Measurements from ENCODE around the gene KCNK17. TPM values are rescaled to one million over a fixed set of nuclear protein-coding genes. Genes with fewer than 3 reads are reported as not detected.

KCNK17 gene
- polyA plus RNA-seq, 1 donor, result 3.2 TPM

DNA sequence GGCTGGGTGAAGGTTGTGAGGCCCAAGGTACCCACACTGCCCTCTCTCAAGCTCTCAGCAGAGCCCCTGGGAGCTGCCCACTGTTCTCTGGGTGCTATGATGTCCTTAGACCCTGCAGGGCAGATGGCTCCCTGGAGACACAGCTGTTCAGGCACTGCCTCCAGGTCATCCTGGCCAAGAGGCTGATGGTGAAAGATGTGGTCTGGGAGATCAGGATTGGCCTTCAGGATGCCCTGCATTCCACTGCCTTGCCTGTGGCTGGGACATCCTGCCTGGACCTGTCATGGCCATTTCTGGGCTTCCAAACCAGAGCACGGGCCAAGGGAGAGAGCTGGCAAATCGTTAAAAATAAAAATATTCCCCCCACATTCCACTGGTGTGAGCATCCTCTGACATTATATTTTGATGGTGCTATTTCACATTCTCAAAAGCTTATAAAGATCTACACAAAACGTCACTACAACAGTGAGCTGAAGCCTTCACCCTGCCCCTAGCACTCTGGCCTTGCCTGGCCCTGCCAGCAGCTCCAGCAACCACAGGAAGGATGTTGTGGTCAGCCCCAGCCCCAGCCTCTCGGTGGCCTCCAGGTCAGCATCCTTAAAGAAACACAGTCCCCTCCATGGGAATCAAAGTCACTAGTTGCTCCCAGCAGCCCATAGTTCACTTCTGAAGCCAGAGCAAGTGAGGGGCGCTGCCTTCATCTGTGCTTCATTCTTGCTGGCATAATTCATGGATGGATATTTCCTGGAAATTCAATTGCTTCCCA lies 21.7 kb upstream of the KCNK17 start:
- no peak for DNase-seq
- no peak overlapping the region for H3K4me3 ChIP-seq (ENCODE audit: low read length)
- no peak overlapping the region for H3K27ac ChIP-seq (ENCODE audit: low read length)
- no CpG with 5 or more reads among the region's 5 CpGs for WGBS (ENCODE audit: insufficient coverage, low lambda C conversion rate)
- no peaks in the 10 kb centered on the region for H3K9me3 ChIP-seq (ENCODE audit: control insufficient read depth, low read depth, low read length)
- H3K36me3 ChIP-seq (ENCODE audit: control insufficient read depth, insufficient read depth, low read length), result no peaks in the 10 kb centered on the region
- H3K27me3 ChIP-seq (ENCODE audit: control insufficient read depth, insufficient read depth, low read length), result peaks cover 10% of the 10 kb centered on the region
- H3K4me1 ChIP-seq (ENCODE audit: control insufficient read depth, insufficient read depth, low read length), result peaks cover 3% of the 10 kb centered on the region

DNA sequence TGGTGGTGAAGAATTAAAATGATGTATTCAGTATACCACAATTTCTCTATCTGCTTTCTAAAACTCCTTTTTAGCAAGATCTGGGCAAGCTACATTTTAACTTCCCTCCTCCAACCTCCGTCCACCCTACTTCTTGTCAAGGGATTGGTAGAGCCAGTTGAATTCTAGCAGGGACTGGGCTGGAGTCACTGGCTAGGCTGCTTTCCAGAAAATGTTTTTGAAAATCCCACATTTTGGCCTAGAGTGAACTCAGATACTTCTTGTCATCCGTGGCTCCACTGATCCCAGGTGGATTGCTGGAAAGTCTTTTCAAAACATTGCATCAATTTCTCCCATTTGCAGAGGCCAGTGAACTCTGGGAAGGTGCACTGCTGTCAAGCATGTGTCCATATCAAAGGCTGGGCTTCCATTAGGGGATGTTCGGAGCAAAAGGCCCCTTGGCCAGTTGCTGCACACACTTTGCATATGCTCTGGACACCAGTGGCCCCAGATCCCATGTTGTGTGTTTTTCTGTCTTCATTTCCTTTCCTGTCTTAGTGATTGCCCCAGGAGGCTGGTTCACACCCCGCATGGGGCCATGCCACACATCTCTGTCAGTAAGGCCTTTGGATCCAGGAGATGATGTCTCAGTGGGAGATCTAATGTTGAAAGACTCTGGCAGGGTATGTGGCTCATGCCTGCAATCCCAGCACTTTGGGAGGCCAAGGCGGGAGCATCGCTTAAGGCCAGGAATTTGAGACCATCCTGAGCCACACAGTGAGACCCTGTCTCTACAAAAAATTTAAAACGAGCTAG lies 19.6 kb upstream of the KCNK17 start:
- H3K4me3 ChIP-seq (ENCODE audit: low read length), result no peak overlapping the region
- no peak for DNase-seq
- H3K27ac ChIP-seq (ENCODE audit: low read length), result no peak overlapping the region
- H3K36me3 ChIP-seq (ENCODE audit: control insufficient read depth, insufficient read depth, low read length), result no peaks in the 10 kb centered on the region
- H3K27me3 ChIP-seq (ENCODE audit: control insufficient read depth, insufficient read depth, low read length), result peaks cover 16% of the 10 kb centered on the region
- no peaks in the 10 kb centered on the region for H3K4me1 ChIP-seq (ENCODE audit: control insufficient read depth, insufficient read depth, low read length)
- no CpG with 5 or more reads among the region's 7 CpGs for WGBS (ENCODE audit: insufficient coverage, low lambda C conversion rate)
- no peaks in the 10 kb centered on the region for H3K9me3 ChIP-seq (ENCODE audit: control insufficient read depth, low read depth, low read length)

DNA sequence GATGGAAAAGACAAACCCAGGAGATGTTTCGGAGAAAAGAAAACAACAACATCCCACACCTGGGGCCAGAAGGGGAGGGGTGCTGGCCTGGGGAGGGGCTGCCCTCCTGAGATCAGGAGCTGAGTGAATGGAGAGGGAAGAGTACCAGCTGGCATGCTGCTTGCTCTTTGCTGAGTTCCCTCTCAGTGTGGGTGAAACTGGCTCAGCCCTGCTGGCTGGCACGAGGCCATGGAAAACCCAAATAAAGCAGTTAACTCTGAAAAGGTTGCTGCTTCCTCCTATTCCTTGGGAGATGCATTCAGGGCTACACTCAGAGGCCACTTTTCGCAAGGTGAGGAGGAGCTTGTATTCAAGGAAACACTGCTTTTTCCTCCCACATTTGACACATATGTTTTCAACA lies 16.3 kb upstream of the KCNK17 start:
- H3K4me3 ChIP-seq (ENCODE audit: low read length), result no peak overlapping the region
- peaks cover 27% of the 10 kb centered on the region for H3K27me3 ChIP-seq (ENCODE audit: control insufficient read depth, insufficient read depth, low read length)
- H3K36me3 ChIP-seq (ENCODE audit: control insufficient read depth, insufficient read depth, low read length), result no peaks in the 10 kb centered on the region
- no peaks in the 10 kb centered on the region for H3K4me1 ChIP-seq (ENCODE audit: control insufficient read depth, insufficient read depth, low read length)
- no peak overlapping the region for H3K27ac ChIP-seq (ENCODE audit: low read length)
- no CpG with 5 or more reads among the region's 3 CpGs for WGBS (ENCODE audit: insufficient coverage, low lambda C conversion rate)
- H3K9me3 ChIP-seq (ENCODE audit: control insufficient read depth, low read depth, low read length), result no peaks in the 10 kb centered on the region
- no peak for DNase-seq

DNA sequence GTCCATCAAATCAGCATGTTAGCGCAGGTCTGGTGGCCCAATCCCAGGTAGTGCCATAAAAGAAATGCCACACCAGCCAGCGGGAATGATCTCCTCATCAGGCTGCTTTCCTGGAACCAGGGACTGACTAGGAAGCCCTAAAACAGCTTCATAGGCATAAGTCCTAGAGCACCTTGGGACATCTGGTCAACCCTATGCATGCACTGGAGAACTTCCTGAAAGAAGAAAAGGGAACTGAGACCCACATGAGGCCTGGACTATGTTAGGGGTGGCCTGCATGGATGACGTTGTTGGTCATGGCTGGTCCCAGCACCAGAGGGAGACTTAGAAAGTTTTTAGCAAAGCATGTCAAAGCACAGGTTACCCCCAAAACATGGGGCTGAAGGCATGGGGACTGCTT lies 15.8 kb upstream of the KCNK17 start:
- no CpG with 5 or more reads among the region's 3 CpGs for WGBS (ENCODE audit: insufficient coverage, low lambda C conversion rate)
- DNase-seq, result no peak

DNA sequence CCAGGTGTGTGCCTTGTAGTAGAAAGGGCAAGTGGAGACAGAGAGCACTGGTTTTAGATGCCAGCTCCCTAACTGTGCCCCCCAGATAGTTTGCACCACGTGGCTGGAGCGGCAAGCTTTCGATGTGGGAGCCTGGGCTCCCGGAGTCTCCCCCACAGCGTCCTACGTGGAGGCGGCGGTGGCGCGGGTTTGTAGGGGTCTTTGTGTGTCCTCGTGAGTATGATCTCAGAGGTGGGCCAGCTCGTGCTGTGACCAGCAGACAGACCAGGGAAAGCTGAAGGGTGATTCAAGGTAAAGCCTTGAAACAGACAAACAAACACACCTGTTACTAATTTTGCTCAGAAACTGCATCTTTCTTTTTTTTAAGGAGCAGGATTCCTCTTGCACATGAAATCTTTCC lies 13.8 kb upstream of the KCNK17 start:
- peaks cover 27% of the 10 kb centered on the region for H3K27me3 ChIP-seq (ENCODE audit: control insufficient read depth, insufficient read depth, low read length)
- no peak overlapping the region for H3K4me3 ChIP-seq (ENCODE audit: low read length)
- H3K36me3 ChIP-seq (ENCODE audit: control insufficient read depth, insufficient read depth, low read length), result no peaks in the 10 kb centered on the region
- no peaks in the 10 kb centered on the region for H3K9me3 ChIP-seq (ENCODE audit: control insufficient read depth, low read depth, low read length)
- DNase-seq, result no peak
- H3K27ac ChIP-seq (ENCODE audit: low read length), result no peak overlapping the region
- H3K4me1 ChIP-seq (ENCODE audit: control insufficient read depth, insufficient read depth, low read length), result no peaks in the 10 kb centered on the region
- WGBS (ENCODE audit: insufficient coverage, low lambda C conversion rate), result 98% methylated on average over 8 of the region's 12 CpGs

More for the DNA sequence above, 15.8 kb upstream of the KCNK17 start:
- Histone ChIP-seq H3K27me3 (ENCODE audit: control insufficient read depth, insufficient read depth, low read length) (peaks cover 27% of the 10 kb centered on the region), H3K27ac (ENCODE audit: low read length) (no peak overlapping the region), H3K4me1 (ENCODE audit: control insufficient read depth, insufficient read depth, low read length) (no peaks in the 10 kb centered on the region), H3K36me3 (ENCODE audit: control insufficient read depth, insufficient read depth, low read length) (no peaks in the 10 kb centered on the region), H3K9me3 (ENCODE audit: control insufficient read depth, low read depth, low read length) (no peaks in the 10 kb centered on the region), H3K4me3 (ENCODE audit: low read length) (no peak overlapping the region)

DNA sequence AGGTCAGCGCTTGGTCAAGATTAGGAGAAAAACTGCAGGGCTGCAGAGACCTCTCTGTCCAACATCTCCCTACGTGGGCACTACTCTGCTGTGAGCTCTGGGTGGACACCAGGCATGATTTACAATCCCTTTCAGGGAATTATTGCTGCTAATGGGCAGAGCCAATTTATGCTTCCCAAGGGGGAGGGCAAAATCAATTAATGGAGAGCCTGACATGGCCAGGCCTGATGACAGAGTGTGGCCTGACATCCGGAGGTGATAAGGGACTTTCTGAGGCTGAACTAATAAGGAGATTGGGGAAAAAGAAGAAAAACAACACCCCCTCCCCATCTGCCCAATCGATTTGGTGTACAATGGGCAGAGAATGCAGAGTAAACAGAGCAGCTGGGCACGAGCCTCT lies 13.3 kb upstream of the KCNK17 start:
- Histone ChIP-seq H3K9me3 (ENCODE audit: control insufficient read depth, low read depth, low read length) (no peaks in the 10 kb centered on the region), H3K36me3 (ENCODE audit: control insufficient read depth, insufficient read depth, low read length) (no peaks in the 10 kb centered on the region), H3K27me3 (ENCODE audit: control insufficient read depth, insufficient read depth, low read length) (peaks cover 24% of the 10 kb centered on the region), H3K4me1 (ENCODE audit: control insufficient read depth, insufficient read depth, low read length) (no peaks in the 10 kb centered on the region), H3K4me3 (ENCODE audit: low read length) (no peak overlapping the region), H3K27ac (ENCODE audit: low read length) (no peak overlapping the region)
- no CpG with 5 or more reads among the region's 5 CpGs for WGBS (ENCODE audit: insufficient coverage, low lambda C conversion rate)
- no peak for DNase-seq

DNA sequence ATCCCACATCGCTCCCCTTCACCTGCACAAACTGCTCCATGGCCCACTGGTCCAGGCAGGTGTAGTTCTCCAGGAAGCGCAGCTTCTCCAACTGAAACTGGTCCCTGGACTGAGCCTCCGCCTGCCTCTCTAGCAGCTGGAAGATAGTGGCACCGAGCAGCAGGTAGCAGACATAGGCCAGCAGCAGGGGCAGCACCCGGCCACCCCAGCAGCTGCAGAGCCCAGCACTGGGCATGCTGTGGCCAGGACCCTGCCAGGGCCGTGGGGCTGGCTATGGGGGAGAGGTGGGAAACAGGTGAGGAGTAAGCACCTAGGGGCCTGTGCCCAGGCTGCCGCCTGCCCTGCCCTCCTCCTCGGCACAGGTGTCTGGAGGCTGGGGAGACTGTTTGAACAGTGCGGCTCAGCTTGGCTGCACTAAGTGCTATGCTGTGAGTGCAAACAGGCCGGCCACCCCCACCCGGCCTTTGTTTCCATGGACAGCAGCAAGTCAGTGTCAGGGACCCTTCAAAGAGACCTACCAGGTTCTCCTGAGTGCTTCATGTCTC lies 8.2 kb upstream of the KCNK17 start, which contains the start of gene KCNK16:
Gene KCNK16 (minus strand): TSS at position 397 of the 545 bp plus-strand sequence. CDS start 162 bp downstream, at position 235.
- H3K27me3 ChIP-seq (ENCODE audit: control insufficient read depth, insufficient read depth, low read length), result peaks cover 36% of the 10 kb centered on the region
- no peaks in the 10 kb centered on the region for H3K9me3 ChIP-seq (ENCODE audit: control insufficient read depth, low read depth, low read length)
- no peak within 1 kb of the TSS for H3K27ac ChIP-seq (ENCODE audit: low read length)
- DNase-seq, result no peak
- H3K4me1 ChIP-seq (ENCODE audit: control insufficient read depth, insufficient read depth, low read length), result no peaks in the 10 kb centered on the region
- no peaks in the 10 kb centered on the region for H3K36me3 ChIP-seq (ENCODE audit: control insufficient read depth, insufficient read depth, low read length)
- WGBS (ENCODE audit: insufficient coverage, low lambda C conversion rate), result no CpG with 5 or more reads among the region's 11 CpGs
- no peak within 1 kb of the TSS for H3K4me3 ChIP-seq (ENCODE audit: low read length)

DNA sequence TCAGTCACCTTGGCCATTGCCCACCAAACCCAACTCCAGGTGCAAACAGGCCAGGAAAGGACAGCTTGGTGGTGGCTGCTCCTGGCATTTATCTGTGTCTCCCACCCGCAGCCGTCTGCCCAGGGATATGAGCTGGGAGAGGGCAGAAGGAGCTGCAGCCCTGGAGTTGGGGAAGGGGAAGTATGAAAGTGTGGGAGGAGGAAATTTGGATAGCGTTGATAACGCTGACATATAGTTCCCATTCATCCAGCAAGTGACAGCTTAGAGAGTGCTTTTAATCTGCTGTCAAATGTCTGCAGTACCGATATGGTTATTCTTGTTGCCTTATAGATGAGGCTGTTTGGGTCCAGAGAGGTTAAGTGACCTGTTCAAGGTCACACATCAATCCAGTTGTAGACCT lies 7.5 kb upstream of the KCNK17 start:
- no peaks in the 10 kb centered on the region for H3K36me3 ChIP-seq (ENCODE audit: control insufficient read depth, insufficient read depth, low read length)
- DNase-seq, result no peak
- H3K27me3 ChIP-seq (ENCODE audit: control insufficient read depth, insufficient read depth, low read length), result peaks cover 37% of the 10 kb centered on the region
- no peaks in the 10 kb centered on the region for H3K4me1 ChIP-seq (ENCODE audit: control insufficient read depth, insufficient read depth, low read length)
- H3K27ac ChIP-seq (ENCODE audit: low read length), result no peak overlapping the region
- no peaks in the 10 kb centered on the region for H3K9me3 ChIP-seq (ENCODE audit: control insufficient read depth, low read depth, low read length)
- no CpG with 5 or more reads among the region's 5 CpGs for WGBS (ENCODE audit: insufficient coverage, low lambda C conversion rate)
- no peak overlapping the region for H3K4me3 ChIP-seq (ENCODE audit: low read length)

DNA sequence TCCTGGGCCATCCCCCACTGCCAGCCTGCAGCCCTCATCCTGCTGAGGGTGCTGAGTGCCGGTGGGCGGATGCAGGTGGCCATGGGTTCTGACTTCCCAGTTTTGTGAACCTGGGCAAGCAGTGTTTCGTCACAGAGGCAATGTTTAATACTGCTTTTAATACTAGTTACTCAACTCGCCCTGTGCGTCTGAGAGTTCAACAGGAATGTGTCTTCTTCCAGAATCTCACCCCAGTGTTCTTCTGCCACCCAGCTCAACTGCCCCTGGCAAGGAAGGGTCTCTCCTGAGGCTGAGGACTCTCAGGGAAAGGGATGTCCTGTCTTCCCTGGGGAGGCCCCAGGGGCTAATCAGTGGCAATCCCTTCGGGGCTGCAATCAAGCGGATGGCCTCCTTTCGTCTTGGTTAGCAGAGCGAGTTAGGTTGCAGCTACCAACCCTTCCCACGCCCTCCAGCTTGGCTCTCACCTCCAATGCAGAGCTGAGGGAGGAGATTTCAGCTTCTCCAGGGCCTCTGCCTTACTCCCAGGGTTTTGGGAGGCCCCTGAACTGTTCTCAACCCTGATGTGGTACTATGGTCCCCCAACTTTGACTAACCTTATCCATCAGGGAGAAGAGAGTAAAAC lies 6.3 kb upstream of the KCNK17 start:
- no peaks in the 10 kb centered on the region for H3K36me3 ChIP-seq (ENCODE audit: control insufficient read depth, insufficient read depth, low read length)
- H3K9me3 ChIP-seq (ENCODE audit: control insufficient read depth, low read depth, low read length), result no peaks in the 10 kb centered on the region
- H3K4me3 ChIP-seq (ENCODE audit: low read length), result no peak overlapping the region
- no CpG with 5 or more reads among the region's 10 CpGs for whole genome bisulfite sequencing (ENCODE audit: insufficient coverage, low lambda C conversion rate)
- no peaks in the 10 kb centered on the region for H3K4me1 ChIP-seq (ENCODE audit: control insufficient read depth, insufficient read depth, low read length)
- H3K27me3 ChIP-seq (ENCODE audit: control insufficient read depth, insufficient read depth, low read length), result peaks cover 43% of the 10 kb centered on the region
- no peak for DNase-seq
- no peak overlapping the region for H3K27ac ChIP-seq (ENCODE audit: low read length)

DNA sequence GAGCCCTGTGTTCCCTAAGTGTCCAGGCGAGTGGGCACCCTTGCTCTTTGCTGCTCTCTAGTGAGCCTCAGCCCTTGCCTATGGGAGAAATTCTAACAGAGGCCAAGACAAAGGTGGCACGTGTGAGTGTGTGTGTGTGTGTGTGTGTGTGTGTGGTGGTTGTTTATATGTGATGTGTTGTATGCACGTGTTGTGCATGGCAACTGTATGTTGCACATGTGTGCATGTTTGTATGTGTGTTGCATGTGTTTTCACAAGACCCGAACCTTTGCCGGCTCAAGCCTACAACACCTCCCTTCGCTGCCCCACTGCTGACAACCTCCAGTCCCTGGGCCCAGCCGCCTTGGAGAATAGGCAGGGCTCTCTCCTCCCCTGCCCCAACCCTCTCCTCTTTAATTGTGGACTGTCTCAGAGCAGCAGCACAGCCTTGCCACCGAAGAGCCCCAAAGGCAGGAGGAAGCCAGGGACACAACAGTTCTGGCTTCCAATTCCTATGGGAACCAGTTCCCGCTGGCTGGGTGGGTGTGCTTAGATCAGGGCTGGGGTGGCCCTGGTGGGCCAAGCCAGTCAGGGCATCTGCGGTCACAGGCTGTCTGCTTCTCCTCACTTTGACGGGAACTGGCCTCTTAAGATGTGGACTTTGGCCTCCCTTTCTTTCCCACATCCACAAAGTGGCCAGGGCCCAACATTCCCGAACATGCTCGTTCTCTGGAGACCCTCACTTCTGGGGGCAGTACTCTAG lies 5.6 kb upstream of the KCNK17 start:
- DNase-seq, result no peak
- Histone ChIP-seq H3K4me3 (ENCODE audit: low read length) (no peak overlapping the region), H3K4me1 (ENCODE audit: control insufficient read depth, insufficient read depth, low read length) (no peaks in the 10 kb centered on the region), H3K36me3 (ENCODE audit: control insufficient read depth, insufficient read depth, low read length) (no peaks in the 10 kb centered on the region), H3K9me3 (ENCODE audit: control insufficient read depth, low read depth, low read length) (no peaks in the 10 kb centered on the region), H3K27ac (ENCODE audit: low read length) (no peak overlapping the region), H3K27me3 (ENCODE audit: control insufficient read depth, insufficient read depth, low read length) (peaks cover 49% of the 10 kb centered on the region)
- WGBS (ENCODE audit: insufficient coverage, low lambda C conversion rate), result no CpG with 5 or more reads among the region's 13 CpGs

Data from large intestine (tissue), 3 donors.